ENCODE results near the gene APOBEC4.

GRCh38 chr1:183699616-183700160, 46.6 kb upstream of the APOBEC4 start:
- TF ChIP-seq, protein P1, sequence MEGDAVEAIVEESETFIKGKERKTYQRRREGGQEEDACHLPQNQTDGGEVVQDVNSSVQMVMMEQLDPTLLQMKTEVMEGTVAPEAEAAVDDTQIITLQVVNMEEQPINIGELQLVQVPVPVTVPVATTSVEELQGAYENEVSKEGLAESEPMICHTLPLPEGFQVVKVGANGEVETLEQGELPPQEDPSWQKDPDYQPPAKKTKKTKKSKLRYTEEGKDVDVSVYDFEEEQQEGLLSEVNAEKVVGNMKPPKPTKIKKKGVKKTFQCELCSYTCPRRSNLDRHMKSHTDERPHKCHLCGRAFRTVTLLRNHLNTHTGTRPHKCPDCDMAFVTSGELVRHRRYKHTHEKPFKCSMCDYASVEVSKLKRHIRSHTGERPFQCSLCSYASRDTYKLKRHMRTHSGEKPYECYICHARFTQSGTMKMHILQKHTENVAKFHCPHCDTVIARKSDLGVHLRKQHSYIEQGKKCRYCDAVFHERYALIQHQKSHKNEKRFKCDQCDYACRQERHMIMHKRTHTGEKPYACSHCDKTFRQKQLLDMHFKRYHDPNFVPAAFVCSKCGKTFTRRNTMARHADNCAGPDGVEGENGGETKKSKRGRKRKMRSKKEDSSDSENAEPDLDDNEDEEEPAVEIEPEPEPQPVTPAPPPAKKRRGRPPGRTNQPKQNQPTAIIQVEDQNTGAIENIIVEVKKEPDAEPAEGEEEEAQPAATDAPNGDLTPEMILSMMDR (conservative IDR thresholded peaks at IDR 0.05 in 1 of 2, IDR thresholded peaks at IDR 0.05 in 1 of 2; ENCODE audit: extremely low read depth in 1 of 2, insufficient read depth in 1 of 2, low read depth in 1 of 2, low read length in 2 of 2), result no peak
- no peak for TF ChIP-seq EZH2 (IDR thresholded peaks at IDR 0.05; ENCODE audit: borderline replicate concordance, low read length)

All from mammary epithelial cell (primary cell).